GM18873 (cell line): Measurements from ENCODE around the gene ETS1.
A peak's percentile ranks its signal among the peaks of the same experiment; 100 is the strongest.

ENCODE experiments used
- ATAC-seq: cut with Tn5 transposase; IDR thresholded peaks from one replicate; pipeline ENCODE4 v1.9.1; 2021; ENCODE audit warnings: mild to moderate bottlenecking, moderate library complexity, moderate number of reproducible peaks; ENCODE audit not compliant: unreplicated experiment, low FRiP score

The ETS1 gene

GRCh38 chr11:128619540-128620308 lies 32.4 kb upstream of the ETS1 start:
- ATAC-seq, result no peak

DNA sequence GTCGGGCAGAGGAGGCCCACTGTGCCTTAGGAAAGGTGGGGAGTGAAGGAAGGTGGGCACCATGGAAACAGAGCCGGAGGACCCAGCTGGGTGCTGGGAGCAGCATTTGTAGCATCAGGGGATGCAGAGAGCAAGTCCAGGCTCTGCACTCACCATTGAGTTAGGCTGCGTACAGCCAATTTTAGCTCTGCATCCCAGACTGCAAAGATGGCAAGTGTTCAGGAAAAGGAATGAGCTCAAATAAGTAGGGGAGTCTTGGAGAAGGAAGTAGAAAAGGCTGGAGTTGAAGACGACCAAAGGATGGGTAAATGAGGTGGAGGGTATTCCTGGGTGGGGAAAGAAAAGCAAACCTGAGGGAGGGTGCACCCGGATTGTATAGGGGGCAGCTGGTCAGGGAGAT lies 31.6 kb upstream of the ETS1 start:
- ATAC-seq, result no peak

- ATAC-seq, result no peak
Measured at GRCh38 chr11:128618603-128619002, 31.2 kb upstream of the ETS1 start.

DNA sequence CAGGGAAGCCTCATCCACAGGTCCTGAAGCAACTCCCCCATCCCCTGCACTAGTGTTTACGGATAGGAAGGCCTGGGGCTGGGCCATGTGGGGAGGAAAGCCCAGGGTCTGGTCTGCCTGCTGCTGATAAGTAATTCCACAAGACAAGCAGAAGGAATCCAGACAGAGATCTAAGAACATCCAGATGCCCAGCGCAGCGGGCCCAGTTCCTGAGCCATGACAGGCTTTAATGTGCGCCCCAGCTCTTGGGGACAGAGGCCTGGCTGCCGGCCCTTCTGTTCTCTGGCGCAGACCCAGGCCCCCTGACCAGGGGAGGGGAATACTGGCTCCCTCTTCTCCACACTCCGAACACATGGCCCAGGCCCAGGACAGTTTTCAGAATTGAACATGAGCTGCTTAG lies 28.8 kb upstream of the ETS1 start:
- no peak for ATAC-seq

GRCh38 chr11:128615612-128616011 lies 28.3 kb upstream of the ETS1 start:
- ATAC-seq, result no peak

DNA sequence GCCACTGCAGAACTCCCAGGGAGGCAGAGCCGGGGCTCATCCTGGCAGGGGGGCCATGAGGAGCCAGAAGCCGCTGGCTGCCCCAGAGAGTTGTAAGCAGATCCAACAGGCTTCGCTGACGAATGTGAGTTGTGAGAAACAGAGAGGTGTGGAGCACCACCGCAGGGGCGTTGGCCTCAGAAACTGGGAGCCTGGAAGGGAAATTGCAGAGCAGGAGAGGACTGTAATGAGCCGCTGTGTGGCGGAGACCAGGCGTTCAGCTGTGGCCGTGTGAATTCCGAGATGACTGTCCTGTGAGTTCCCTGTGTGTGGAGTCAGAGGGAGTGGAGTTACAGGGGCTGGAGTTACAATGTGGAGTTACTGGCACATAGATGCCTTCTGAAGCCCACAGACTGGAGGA lies 27.7 kb upstream of the ETS1 start:
- ATAC-seq, result no peak

GRCh38 chr11:128614026-128614425 lies 26.7 kb upstream of the ETS1 start:
- ATAC-seq, result no peak

GRCh38 chr11:128613300-128613995 lies 26.1 kb upstream of the ETS1 start:
- no peak for ATAC-seq

- ATAC-seq, result peak; percentile 94
Measured at GRCh38 chr11:128610721-128611617, 23.6 kb upstream of the ETS1 start.

GRCh38 chr11:128609785-128610184 lies 22.4 kb upstream of the ETS1 start:
- ATAC-seq, result no peak

DNA sequence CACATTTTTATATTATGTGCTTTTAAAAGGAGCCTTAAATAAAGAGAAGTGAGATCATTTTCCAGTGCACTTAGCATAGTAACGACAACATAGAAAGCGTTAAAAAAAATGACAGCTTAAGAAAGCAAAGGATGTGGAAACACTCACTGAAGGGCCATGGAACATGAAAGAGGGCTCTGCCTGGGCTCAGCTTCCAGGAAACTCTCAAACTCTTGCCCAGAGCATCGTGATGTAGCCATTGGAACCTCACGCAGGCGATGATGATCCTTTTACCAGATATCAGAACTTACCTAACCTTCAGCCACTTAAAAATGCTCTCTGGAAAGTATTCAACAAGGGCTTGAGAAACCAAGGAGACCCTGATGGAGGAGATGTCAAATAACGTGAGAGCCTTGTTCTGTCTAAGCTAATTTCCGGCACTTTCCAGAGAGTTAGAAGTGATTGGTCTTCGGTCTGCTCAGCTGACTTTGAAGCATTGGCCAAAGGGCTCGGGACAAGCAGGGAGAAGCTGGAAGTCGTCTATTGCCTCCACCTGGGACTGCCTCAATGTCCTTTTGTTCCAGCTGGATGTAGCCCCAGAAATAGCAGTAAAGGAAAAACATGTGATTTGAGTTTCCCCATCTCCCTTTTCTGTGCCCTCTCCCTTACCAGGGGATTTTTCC lies 21.5 kb upstream of the ETS1 start:
- ATAC-seq, result no peak

- no peak for ATAC-seq
Measured at GRCh38 chr11:128607819-128608218, 20.5 kb upstream of the ETS1 start.

DNA sequence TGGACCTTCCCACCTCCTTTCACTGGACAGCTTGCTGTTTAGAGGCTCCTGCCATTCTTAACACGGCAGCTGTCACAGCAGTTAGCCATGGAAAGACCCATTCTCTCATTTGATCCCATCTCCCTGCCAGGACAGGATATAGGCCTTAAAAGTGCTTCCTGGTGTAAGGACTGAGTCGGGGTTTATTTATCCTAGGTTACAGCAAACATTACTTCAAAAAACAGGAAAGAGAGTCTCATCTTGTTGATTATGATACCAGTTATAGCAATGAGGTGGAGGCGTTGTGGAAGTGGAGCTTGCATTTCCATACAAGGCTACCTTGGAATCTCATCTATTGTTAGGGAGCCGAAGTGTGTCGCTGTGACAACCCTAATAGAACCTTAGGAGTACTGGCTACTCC lies 17.4 kb upstream of the ETS1 start:
- ATAC-seq, result no peak

GRCh38 chr11:128603752-128604414 lies 16.5 kb upstream of the ETS1 start:
- ATAC-seq, result peak; percentile 57

GRCh38 chr11:128603003-128603696 lies 15.8 kb upstream of the ETS1 start:
- ATAC-seq, result no peak

DNA sequence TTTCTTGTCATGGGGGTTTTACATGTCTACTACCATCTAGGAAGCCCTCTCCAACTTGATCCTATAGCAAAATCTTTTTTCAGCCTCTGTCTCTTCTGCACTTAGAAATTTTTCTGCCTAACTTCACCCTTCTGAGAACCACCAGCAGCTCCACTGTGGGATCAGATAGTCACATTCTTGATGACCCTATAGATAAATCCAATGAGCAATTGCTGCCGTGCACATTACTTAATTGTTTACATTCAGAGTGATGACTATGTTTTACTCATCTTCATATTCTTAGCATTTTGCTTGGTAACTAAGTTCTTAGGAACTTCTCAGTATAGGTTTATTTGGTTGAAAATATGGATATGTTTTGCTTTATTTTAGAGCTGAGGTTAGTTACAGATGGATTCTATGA lies 12.4 kb upstream of the ETS1 start:
- no peak for ATAC-seq

DNA sequence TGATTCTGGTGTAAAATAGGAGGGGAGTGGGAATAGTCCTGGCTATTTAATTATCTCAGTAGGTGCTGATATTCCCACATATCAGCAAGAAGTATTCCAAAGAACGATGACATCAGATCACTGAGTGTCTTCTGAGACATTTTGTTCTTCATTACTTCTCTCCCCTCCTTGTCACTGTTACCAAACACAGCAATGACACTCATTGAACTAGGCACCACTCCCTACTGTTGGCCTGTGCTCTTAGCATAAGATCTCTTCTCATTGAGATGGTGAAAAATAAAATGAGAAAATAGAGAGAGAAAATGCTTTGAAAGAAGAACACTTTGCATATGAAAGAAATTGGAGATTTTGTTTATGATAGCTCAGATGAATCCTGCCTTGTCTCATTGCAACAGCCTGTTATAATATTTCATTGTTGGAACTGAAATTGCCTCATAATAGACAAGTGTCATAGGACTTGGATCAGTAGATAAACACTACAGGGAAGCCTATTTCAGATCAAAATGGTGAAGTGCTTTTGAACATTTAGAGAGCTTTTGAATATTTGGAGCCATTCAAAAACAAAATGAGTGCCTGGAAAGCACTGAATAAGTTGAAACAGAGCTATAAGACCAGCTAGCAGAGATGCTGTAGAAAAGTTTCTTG lies 11.3 kb upstream of the ETS1 start:
- ATAC-seq, result no peak

DNA sequence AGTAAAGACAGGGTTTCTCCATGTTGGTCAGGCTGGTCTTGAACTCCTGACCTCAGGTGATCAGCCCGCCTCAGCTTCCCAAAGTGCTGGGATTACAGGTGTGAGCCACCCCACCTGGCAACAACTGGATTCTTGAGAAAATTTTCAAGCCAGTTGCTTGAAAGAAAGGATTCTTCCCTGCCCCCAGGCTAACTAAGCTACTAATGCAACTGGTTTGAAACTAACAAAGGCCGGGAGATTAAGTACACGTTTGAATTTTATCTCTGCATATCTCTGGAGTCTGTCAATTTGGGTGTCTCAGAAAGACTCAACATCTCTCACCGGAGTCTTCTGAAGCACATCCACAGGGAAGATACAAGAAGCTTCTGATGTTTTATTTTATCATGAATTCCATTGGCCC lies 10.7 kb upstream of the ETS1 start:
- no peak for ATAC-seq

DNA sequence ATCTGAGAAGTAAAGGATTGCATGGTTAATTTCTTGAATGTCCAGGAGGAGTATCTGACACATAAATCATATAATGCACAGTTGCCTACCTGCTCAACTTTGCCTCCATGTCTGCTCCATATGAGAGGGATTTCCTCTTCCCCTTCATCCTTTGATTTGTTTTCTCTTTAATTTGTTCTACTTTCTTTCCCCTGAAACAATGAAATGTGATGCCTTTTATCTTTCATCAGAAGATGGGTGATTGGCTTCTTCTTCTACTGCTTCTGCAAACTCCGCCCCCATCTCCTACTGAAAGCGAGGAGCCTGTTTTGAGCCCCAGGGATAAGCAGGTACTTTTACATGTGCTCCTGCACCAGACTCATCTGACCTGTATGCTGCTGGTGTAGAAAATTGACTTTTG lies 9.9 kb upstream of the ETS1 start:
- ATAC-seq, result no peak
